ENCODE results near the gene RIC8A.
"Not testable (repeated sequence)": the region's sequence is repeated elsewhere in the genome, so short reads cannot be mapped to it uniquely, and the experiment has no call there.

DNA sequence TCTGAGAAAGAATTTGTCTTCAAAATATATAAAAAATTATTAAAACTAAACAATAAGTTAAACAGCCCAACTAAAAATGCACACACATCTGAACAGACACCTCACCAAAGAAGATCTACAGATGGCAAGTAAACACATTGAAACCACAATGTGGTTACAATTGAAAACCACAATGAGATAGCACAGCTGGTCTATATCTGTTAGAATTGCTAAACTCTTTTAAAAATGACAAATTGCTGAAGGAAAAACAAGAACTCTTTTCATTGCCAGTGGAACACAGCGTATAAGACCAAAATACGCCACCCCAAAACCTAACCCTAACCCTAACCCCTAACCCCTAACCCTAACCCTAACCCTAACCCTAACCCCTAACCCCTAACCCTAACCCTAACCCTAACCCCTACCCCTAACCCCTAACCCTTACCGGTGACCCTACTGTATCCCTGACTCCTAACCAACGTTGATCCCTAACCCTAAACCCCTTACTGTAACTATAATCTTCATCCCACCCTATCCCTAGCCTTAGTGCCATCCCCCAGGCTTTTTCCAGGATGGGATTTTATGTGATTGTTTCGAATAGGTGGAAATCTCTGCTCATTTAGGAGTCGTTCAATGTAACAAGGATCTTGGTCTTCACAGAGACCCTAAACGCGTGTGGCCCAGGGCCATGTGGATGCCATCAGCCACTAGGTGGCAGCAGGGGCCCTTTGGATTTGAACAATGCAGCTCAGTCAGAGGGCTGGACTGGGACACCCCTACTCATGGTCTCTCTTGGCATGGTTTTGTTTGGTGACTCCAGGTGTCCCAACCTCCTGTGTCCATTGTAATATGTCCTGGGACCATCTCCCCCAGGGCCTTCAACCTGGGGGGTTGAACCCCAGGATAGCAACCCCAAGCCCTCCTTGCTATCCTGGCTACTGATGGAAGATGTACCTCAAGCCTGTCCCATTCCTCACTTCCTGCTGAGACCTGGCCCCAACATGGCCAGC, 15.7 kb upstream of the RIC8A start:
- not testable (repeated sequence) for TF ChIP-seq POLR2A (IDR thresholded peaks at IDR 0.05)
- TF ChIP-seq, protein P1, sequence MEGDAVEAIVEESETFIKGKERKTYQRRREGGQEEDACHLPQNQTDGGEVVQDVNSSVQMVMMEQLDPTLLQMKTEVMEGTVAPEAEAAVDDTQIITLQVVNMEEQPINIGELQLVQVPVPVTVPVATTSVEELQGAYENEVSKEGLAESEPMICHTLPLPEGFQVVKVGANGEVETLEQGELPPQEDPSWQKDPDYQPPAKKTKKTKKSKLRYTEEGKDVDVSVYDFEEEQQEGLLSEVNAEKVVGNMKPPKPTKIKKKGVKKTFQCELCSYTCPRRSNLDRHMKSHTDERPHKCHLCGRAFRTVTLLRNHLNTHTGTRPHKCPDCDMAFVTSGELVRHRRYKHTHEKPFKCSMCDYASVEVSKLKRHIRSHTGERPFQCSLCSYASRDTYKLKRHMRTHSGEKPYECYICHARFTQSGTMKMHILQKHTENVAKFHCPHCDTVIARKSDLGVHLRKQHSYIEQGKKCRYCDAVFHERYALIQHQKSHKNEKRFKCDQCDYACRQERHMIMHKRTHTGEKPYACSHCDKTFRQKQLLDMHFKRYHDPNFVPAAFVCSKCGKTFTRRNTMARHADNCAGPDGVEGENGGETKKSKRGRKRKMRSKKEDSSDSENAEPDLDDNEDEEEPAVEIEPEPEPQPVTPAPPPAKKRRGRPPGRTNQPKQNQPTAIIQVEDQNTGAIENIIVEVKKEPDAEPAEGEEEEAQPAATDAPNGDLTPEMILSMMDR (IDR thresholded peaks at IDR 0.05): peak in 3 of 4 experiments; percentile 12 to 35 (median 29)
